ENCODE data around the gene PEAK1.
A peak's percentile ranks its signal among the peaks of the same experiment; 100 is the strongest.

Gene PEAK1

GRCh38 chr15:77361456-77361855, 58.4 kb downstream of the PEAK1 start:
- no peak for TF ChIP-seq CTCF (conservative IDR thresholded peaks at IDR 0.05; ENCODE audit: low read length)
- no peak for DNase-seq (ENCODE audit: low read depth)
- no peak overlapping the region for H3K4me3 ChIP-seq (ENCODE audit: low read length)

DNA sequence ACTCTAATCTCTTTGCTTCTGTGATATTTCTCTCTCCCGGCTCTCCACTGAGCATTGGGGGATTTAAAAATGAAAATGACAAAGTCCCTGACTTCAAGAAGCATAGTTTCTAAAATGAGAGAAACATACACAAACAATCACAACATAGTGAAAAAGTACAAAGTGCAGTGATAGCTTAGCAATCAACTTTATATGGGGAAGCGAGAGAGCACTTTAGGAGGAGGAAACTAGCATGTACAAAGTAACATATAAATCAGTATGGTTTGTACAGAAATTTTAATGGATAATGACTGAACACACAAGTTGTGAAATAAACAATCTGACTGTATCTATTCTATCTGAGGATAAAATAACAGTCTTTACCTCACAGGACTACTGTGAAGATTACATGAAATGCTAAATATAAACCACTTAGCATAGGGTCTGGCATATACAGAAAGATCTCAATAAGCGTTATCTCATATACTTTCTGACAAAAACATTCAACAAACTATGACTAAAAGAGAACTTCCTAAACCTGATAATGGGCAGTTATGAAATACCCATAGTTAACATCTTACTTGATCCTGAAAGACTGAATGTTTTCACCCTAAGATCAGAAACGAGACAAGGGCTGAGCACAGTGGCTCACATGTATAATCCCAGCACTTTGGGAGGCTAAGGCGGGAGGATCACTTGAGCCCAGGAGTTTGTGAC, 61.2 kb downstream of the PEAK1 start:
- H3K4me3 ChIP-seq (ENCODE audit: low read length) = no peak overlapping the region
- no peak for DNase-seq (ENCODE audit: low read depth)
- TF ChIP-seq CTCF (conservative IDR thresholded peaks at IDR 0.05; ENCODE audit: low read length) = no peak

GRCh38 chr15:77356305-77356704, 63.6 kb downstream of the PEAK1 start:
- H3K4me3 ChIP-seq (ENCODE audit: low read length) = no peak overlapping the region
- DNase-seq (ENCODE audit: low read depth) = no peak
- TF ChIP-seq CTCF (conservative IDR thresholded peaks at IDR 0.05; ENCODE audit: low read length) = no peak

GRCh38 chr15:77355321-77355720, 64.6 kb downstream of the PEAK1 start:
- TF ChIP-seq CTCF (conservative IDR thresholded peaks at IDR 0.05; ENCODE audit: low read length) = no peak
- no peak overlapping the region for H3K4me3 ChIP-seq (ENCODE audit: low read length)
- DNase-seq (ENCODE audit: low read depth) = no peak

DNA sequence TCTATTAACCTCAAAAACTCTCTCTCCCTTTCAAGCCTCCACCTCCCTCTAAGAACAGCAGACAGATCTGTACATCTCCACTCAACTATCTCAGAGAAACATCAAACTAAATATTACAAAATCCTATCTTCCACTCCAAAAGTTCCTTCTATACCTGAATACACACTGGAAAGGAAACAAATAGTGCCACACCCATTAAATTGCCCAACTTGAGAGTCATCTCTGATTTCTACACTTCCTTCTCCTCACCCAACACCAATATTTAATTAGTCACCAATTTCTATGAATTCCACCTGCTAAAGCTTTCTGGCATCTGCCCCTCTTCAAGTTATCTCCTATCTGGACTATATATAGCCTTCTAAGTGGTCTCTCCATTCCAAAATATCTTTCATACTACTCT, 65.8 kb downstream of the PEAK1 start:
- TF ChIP-seq CTCF (conservative IDR thresholded peaks at IDR 0.05; ENCODE audit: low read length) = no peak
- H3K4me3 ChIP-seq (ENCODE audit: low read length) = no peak overlapping the region
- DNase-seq (ENCODE audit: low read depth) = no peak

- no peak overlapping the region for H3K4me3 ChIP-seq (ENCODE audit: low read length)
- DNase-seq (ENCODE audit: low read depth) = peak; percentile 15
- TF ChIP-seq CTCF (conservative IDR thresholded peaks at IDR 0.05; ENCODE audit: low read length) = no peak
Observed at GRCh38 chr15:77352887-77353286, 67.0 kb downstream of the PEAK1 start.

DNA sequence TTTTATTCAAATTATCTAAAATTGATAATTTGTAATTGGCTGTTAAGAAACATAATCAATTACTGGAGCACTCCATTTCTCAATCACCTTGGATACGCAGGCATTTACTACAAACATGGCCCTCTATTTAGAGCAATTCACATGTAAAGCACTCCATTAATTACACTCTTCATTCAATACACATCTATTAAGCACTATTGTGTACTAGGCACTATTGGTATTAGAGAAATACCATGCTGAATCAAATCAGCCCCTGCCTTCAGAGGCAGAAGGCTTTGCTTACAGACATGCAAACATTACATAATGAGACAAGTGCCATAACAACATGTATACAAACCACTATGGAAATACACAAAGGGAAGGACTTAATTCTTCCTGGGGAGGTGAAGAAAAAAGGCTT, 69.1 kb downstream of the PEAK1 start:
- no peak for DNase-seq (ENCODE audit: low read depth)
- TF ChIP-seq CTCF (conservative IDR thresholded peaks at IDR 0.05; ENCODE audit: low read length) = no peak
- H3K4me3 ChIP-seq (ENCODE audit: low read length) = no peak overlapping the region

Data from AG10803 (cell line).